K562 (cell line): Measurements from ENCODE around the gene MKRN2OS. TPM values are rescaled to one million over a fixed set of nuclear protein-coding genes. Genes with fewer than 3 reads are reported as not detected.

Source experiments
- ATAC-seq: fragments of 200-7000 bp; cut with Tn5 transposase; 3 replicates; pipeline ENCODE4 v1.9.1; 2020; ENCODE audit warnings: moderate library complexity
- BruUV-seq: library from RNA; stranded (reverse); fragments of 400-500 nt; replicated peaks from 2 replicates; lab custom pipeline; 2021; lab: Mats Ljungman, UMichigan
- CTCF ChIA-PET: fragments of 300-600 bp; formaldehyde crosslinking; extraction: SDS; loops from one replicate; lab custom pipeline; 2021; ENCODE audit warnings: low intra/inter-chr PET ratio; lab: Yijun Ruan, JAX
- POLR2A ChIA-PET: fragments of 300-600, 350-650 bp; sonication (Branson Sonifier 250); formaldehyde crosslinking; extraction: SDS; loops from one replicate; lab custom pipeline; 2021; ENCODE audit warnings: antibody characterized with exemption, inconsistent platforms; lab: Yijun Ruan, JAX
- DNase-seq, 4 experiments: peaks; one replicate each; pipeline versions ENCODE4 v3.0.0 to v3.0.0-alpha.2; 2011 to 2018; ENCODE audit warnings: low spot score in 3 of 4, mixed read lengths in 3 of 4; ENCODE audit errors: extremely low read depth in 1 of 4
- FAIRE-seq: peaks from 2 replicates; lab custom pipeline; 2011; peaks lifted over from hg19 to GRCh38; lab: Jason Lieb, UNC
- H2AFZ ChIP-seq: 2 replicates; pipeline ENCODE4 v1.6.0; 2011; ENCODE audit warnings: low read depth, low read length, control low read depth, inconsistent platforms
- H3K27ac ChIP-seq: fragments of 200-600 bp; 3 replicates; pipeline ENCODE4 v1.8.0; 2011; ENCODE audit warnings: low read depth, mild to moderate bottlenecking, control low read depth, inconsistent platforms, low read length, moderate library complexity, mixed read lengths; ENCODE audit errors: extremely low read depth
- H3K27me3 ChIP-seq, 2 experiments: fragments of 300-600 bp in 1 of 2; 2 replicates in 1 of 2; 3 replicates in 1 of 2; pipeline versions ENCODE4 v1.6.0 to v1.8.0; 2011; ENCODE audit warnings: inconsistent platforms in 2 of 2, low read length in 2 of 2, mild to moderate bottlenecking in 1 of 2, mixed read lengths in 1 of 2, moderate library complexity in 1 of 2; ENCODE audit not compliant: control insufficient read depth in 2 of 2, insufficient read depth in 2 of 2
- H3K36me3 ChIP-seq: fragments of 300-600 bp; 3 replicates; pipeline ENCODE4 v1.8.0; 2011; ENCODE audit warnings: mild to moderate bottlenecking, low read length, inconsistent platforms; ENCODE audit not compliant: control insufficient read depth, insufficient read depth
- H3K4me1 ChIP-seq, 2 experiments: fragments of 200-600 bp in 1 of 2; replicated peaks in 1 of 2; 2 replicates in 1 of 2; 3 replicates in 1 of 2; pipeline versions ENCODE4 v1.5.1 to v1.8.0; 2011; ENCODE audit warnings: inconsistent platforms in 2 of 2, low read length in 2 of 2, mild to moderate bottlenecking in 1 of 2, mixed read lengths in 1 of 2, moderate library complexity in 1 of 2; ENCODE audit not compliant: control insufficient read depth in 2 of 2, insufficient read depth in 2 of 2
- H3K4me2 ChIP-seq: 2 replicates; pipeline ENCODE4 v1.6.1; 2011; ENCODE audit warnings: low read length, control low read depth, inconsistent platforms, mixed read lengths; ENCODE audit not compliant: insufficient read depth
- H3K4me3 ChIP-seq: fragments of 200-600 bp; sonication (generic), shearing (Covaris generic); 2 replicates; pipeline ENCODE4 v1.5.1; 2016; ENCODE audit warnings: control low read depth, inconsistent platforms
- H3K79me2 ChIP-seq: fragments of 200-600 bp; 3 replicates; pipeline ENCODE4 v1.8.0; 2011; ENCODE audit warnings: low read length, inconsistent platforms; ENCODE audit not compliant: control insufficient read depth, insufficient read depth
- H3K9ac ChIP-seq, 2 experiments: 2 replicates each; pipeline versions ENCODE4 v1.6.0 to v1.6.1; 2011; ENCODE audit warnings: low read depth in 2 of 2, low read length in 2 of 2, control low read depth in 1 of 2, inconsistent platforms in 1 of 2, mild to moderate bottlenecking in 1 of 2, mixed read lengths in 1 of 2; ENCODE audit not compliant: insufficient read depth in 1 of 2
- H3K9me1 ChIP-seq: one replicate; pipeline ENCODE4 v1.6.0; 2011; ENCODE audit warnings: inconsistent platforms, mild to moderate bottlenecking, low read length, moderate library complexity; ENCODE audit not compliant: control insufficient read depth, insufficient read depth
- H3K9me3 ChIP-seq: replicated peaks from 2 replicates; pipeline ENCODE4 v1.5.1; 2011; ENCODE audit warnings: low read depth, low read length, inconsistent platforms; ENCODE audit not compliant: control insufficient read depth, insufficient read depth
- H4K20me1 ChIP-seq: replicated peaks from 2 replicates; pipeline ENCODE4 v1.6.1; 2011; ENCODE audit warnings: low read length, inconsistent platforms, mixed read lengths; ENCODE audit not compliant: control insufficient read depth, insufficient read depth
- BACH1 ChIP-seq: fragments of 200-800 bp; sonication (Bioruptor generic); IDR thresholded peaks from 2 replicates; pipeline ENCODE4 v1.6.1; 2016; ENCODE audit warnings: missing genetic modification characterization, missing compliant biosample characterization
- CBX3 ChIP-seq, 2 experiments: IDR thresholded peaks; 1 replicate in 1 of 2; 2 replicates in 1 of 2; pipeline ENCODE4 v1.6.1; 2012; ENCODE audit warnings: inconsistent platforms in 2 of 2, low read length in 2 of 2, borderline replicate concordance in 1 of 2, control low read depth in 1 of 2
- DACH1 ChIP-seq: fragments of 450-650 bp; IDR thresholded peaks from 2 replicates; pipeline ENCODE4 v1.6.1; 2018; ENCODE audit not compliant: partially characterized antibody
- ESRRA ChIP-seq: fragments of 450-650 bp; IDR thresholded peaks from 2 replicates; pipeline ENCODE4 v1.6.1; 2014; ENCODE audit warnings: low read depth, mild to moderate bottlenecking, moderate library complexity, borderline replicate concordance
- OTX1 ChIP-seq: fragments of 450-650 bp; formaldehyde crosslinking; IDR thresholded peaks from 2 replicates; pipeline ENCODE4 v1.4.0; 2022; ENCODE audit warnings: mild to moderate bottlenecking
- SPI1 ChIP-seq: IDR thresholded peaks from 2 replicates; pipeline ENCODE4 v1.6.1; 2011; ENCODE audit warnings: low read depth, low read length, control low read depth, borderline replicate concordance
- STAT6 ChIP-seq: sonication (generic); formaldehyde crosslinking; IDR thresholded peaks from 2 replicates; pipeline ENCODE4 v1.8.1; 2023; ENCODE audit warnings: mild to moderate bottlenecking, missing genetic modification reagents
- ZBED1 ChIP-seq: IDR thresholded peaks from 2 replicates; pipeline ENCODE4 v1.6.1; 2014
- ZBTB2 ChIP-seq: fragments of 450-650 bp; IDR thresholded peaks from 2 replicates; pipeline ENCODE4 v1.6.1; 2016; ENCODE audit warnings: antibody characterized with exemption
- ZNF133 ChIP-seq: fragments of 250-450 bp; sonication (Bioruptor Pico); IDR thresholded peaks from 2 replicates; pipeline ENCODE4 v1.4.0; 2020; ENCODE audit warnings: mild to moderate bottlenecking
- ZNF274 ChIP-seq: IDR thresholded peaks from 2 replicates; pipeline ENCODE4 v1.6.1; 2011; ENCODE audit warnings: low read depth, mild to moderate bottlenecking, low read length, moderate library complexity, borderline replicate concordance
- ZNF449 ChIP-seq: fragments of 250-450 bp; sonication (Bioruptor Pico); IDR thresholded peaks from 2 replicates; pipeline ENCODE4 v1.8.0; 2022; ENCODE audit warnings: moderate library complexity, mild to moderate bottlenecking, inconsistent platforms
- ZNF699 ChIP-seq: fragments of 250-450 bp; sonication (Bioruptor Pico); IDR thresholded peaks from 2 replicates; pipeline ENCODE4 v1.8.0; 2021; ENCODE audit warnings: mild to moderate bottlenecking, moderate library complexity; ENCODE audit not compliant: insufficient replicate concordance
- ZNF780A ChIP-seq: fragments of 250-450 bp; sonication (Bioruptor Pico); IDR thresholded peaks from 2 replicates; pipeline ENCODE4 v1.5.0; 2021; ENCODE audit warnings: mild to moderate bottlenecking
- WGBS: fragments of 100-300 bp; shearing (Covaris generic); methylation state at CpG from one replicate; pipeline ENCODE4 v1.1.6; 2016; ENCODE audit warnings: low coverage, mixed read lengths; ENCODE audit not compliant: insufficient coverage; ENCODE audit errors: missing lambda C conversion rate; 5-methylcytosine and 5-hydroxymethylcytosine counted together
- in situ Hi-C: fragments of 300-500 bp; cut with MboI; formaldehyde crosslinking; loops from 4 replicates; pipeline ENCODE4 v1.15.0; 2018; ENCODE audit warnings: inconsistent platforms, mixed read lengths
- intact Hi-C: fragments of 100-400 bp; cut with micrococcal nuclease; formaldehyde crosslinking; loops from 2 replicates; pipeline ENCODE4 v1.14.2; 2022
- polyA plus RNA-seq, 8 experiments: library from polyadenylated mRNA; depleted of rRNA in 4 of 8; stranded (reverse) in 5 of 8; unstranded in 3 of 8; fragments of >200 nt; fragmentation: Nextera tagmentation in 2 of 8; fragmentation: Illumina TruSeq in 1 of 8; extraction: Ambion mirVana in 2 of 8; extraction: Trizol in 1 of 8; gene quantifications; 2 replicates each; pipeline versions ENCODE4 v1.2.1 to v1.2.3, GENCODE V29; 2011 to 2014; ENCODE audit warnings: inconsistent platforms in 1 of 8, missing spikeins in 1 of 8
- total RNA-seq, 7 experiments: library from RNA; depleted of rRNA in 6 of 7; stranded (reverse); fragments of >200 nt in 6 of 7; fragmentation: Illumina TruSeq in 2 of 7; extraction: Trizol in 2 of 7; gene quantifications; 2 replicates each; pipeline versions ENCODE4 v1.2.1 to v1.2.3, GENCODE V29; 2011 to 2021; ENCODE audit warnings: low replicate concordance in 1 of 7
- TF ChIP-seq, protein P1 (sequence below): fragments of 200-800 bp; sonication (Bioruptor generic); IDR thresholded peaks from 2 replicates; pipeline ENCODE4 v1.6.1; 2017; ENCODE audit warnings: missing genetic modification characterization, missing compliant biosample characterization

Gene MKRN2OS
- total and polyA plus RNA-seq, 9 of the 15 experiments (the other 6 are each of a cell fraction or from before 2014, with no cell fraction given) = 0.11 to 0.27 (median 0.17) TPM; not detected in 6

DNA sequence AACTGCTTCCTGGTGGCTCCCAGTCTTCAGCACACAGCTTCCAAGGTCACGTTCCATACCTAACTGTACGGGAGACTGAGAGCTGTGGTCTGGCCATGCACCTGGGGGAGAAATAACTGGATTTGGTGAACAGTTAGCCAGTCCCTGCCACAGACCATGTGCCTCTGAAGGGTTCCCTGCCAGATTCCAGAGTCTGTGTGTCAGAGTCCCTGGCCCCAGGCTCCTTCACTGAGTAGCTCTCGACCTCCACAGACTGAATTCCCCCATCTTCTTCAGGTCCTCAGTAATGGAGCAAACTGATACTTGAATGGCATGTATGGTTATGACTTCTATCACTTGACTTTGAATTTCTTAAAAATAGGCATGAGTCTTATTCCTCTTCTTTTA, 17.5 kb downstream of the MKRN2OS start (continued):
- TF ChIP-seq ZBTB2 (no peak), BACH1 (no peak), ZNF699 (CRISPR knock-in tag) (no peak), ESRRA (no peak)

- Histone ChIP-seq H3K4me2 (no peak overlapping the region), H3K36me3 (peaks cover 81% of the 10 kb centered on the region), H3K27ac (no peak overlapping the region), H3K79me2 (no peaks in the 10 kb centered on the region), H3K27me3 (no peaks in the 10 kb centered on the region), H4K20me1 (no peaks in the 10 kb centered on the region), H3K9me3 (no peaks in the 10 kb centered on the region), H3K4me1 (no peaks in the 10 kb centered on the region), H3K9ac (no peak overlapping the region), H3K4me3 (no peak overlapping the region), H3K9me1 (no peaks in the 10 kb centered on the region), H2AFZ (no peak overlapping the region)
- ChIA-PET POLR2A (interaction anchor here (1.2 to 1.4 kb wide), 3 partner anchors 9 to 20 kb away, joined by 3 to 5 read pairs (median 4); no protein-coding TSS in a partner anchor), CTCF (no interaction called here)
- no peak for FAIRE-seq
- intact Hi-C loops = no loop called here
- DNase-seq = no peak
- ATAC-seq = no peak
- 100% methylated on average over 1 of the region's 1 CpG for WGBS
- BruUV-seq = no TSS peak
- in situ Hi-C loops = no loop called here
- TF ChIP-seq DACH1 = no peak
- TF ChIP-seq ZNF449 = no peak
- TF ChIP-seq STAT6 = no peak
- TF ChIP-seq, protein P1, sequence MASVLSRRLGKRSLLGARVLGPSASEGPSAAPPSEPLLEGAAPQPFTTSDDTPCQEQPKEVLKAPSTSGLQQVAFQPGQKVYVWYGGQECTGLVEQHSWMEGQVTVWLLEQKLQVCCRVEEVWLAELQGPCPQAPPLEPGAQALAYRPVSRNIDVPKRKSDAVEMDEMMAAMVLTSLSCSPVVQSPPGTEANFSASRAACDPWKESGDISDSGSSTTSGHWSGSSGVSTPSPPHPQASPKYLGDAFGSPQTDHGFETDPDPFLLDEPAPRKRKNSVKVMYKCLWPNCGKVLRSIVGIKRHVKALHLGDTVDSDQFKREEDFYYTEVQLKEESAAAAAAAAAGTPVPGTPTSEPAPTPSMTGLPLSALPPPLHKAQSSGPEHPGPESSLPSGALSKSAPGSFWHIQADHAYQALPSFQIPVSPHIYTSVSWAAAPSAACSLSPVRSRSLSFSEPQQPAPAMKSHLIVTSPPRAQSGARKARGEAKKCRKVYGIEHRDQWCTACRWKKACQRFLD (CRISPR knock-in tag) = no peak
- TF ChIP-seq ZNF274 = no peak
- TF ChIP-seq ZBED1 = no peak
- TF ChIP-seq SPI1 = no peak
- TF ChIP-seq ZNF133 = no peak
- no peak for TF ChIP-seq OTX1 (CRISPR knock-in tag)
- no peak for TF ChIP-seq ZNF780A (CRISPR knock-in tag)
- TF ChIP-seq CBX3 (IDR thresholded peaks at IDR 0.05; ENCODE audit: borderline replicate concordance in 1 of 2, low read length in 2 of 2) = no peak
Measured at GRCh38 chr3:12522721-12523120, 22.6 kb downstream of the MKRN2OS start.
